ENCODE results near the gene HOXC4. TPM values are rescaled to one million over a fixed set of nuclear protein-coding genes. Genes with fewer than 3 reads are reported as not detected.
"Not testable (repeated sequence)": the region's sequence is repeated elsewhere in the genome, so short reads cannot be mapped to it uniquely, and the experiment has no call there.

Gene HOXC4
- polyA plus RNA-seq, 1 experiment = 0.93 TPM

GRCh38 chr12:54081053-54081514, 27.4 kb downstream of the HOXC4 start:
- DNase-seq (ENCODE audit: low read depth); POLR2A ChIA-PET; CTCF ChIA-PET; H3K27me3 ChIP-seq (ENCODE audit: control insufficient read depth, insufficient read depth, low read length); H3K36me3 ChIP-seq (ENCODE audit: control insufficient read depth, insufficient read depth, low read length); H3K4me3 ChIP-seq (ENCODE audit: low read depth, low read length): not testable (repeated sequence)

- DNase-seq (ENCODE audit: low read depth); CTCF ChIA-PET; H3K4me3 ChIP-seq (ENCODE audit: low read depth, low read length); POLR2A ChIA-PET; H3K36me3 ChIP-seq (ENCODE audit: control insufficient read depth, insufficient read depth, low read length): not testable (repeated sequence)
- peaks cover 11% of the 10 kb centered on the region for H3K27me3 ChIP-seq (ENCODE audit: control insufficient read depth, insufficient read depth, low read length)
These were observed 28.2 kb downstream of the HOXC4 start for GRCh38 chr12:54081581-54082396.

GRCh38 chr12:54082397-54082892, 28.8 kb downstream of the HOXC4 start:
- Histone ChIP-seq H3K27me3 (ENCODE audit: control insufficient read depth, insufficient read depth, low read length) (peaks cover 11% of the 10 kb centered on the region), H3K4me3 (ENCODE audit: low read depth, low read length) (no peak overlapping the region), H3K36me3 (ENCODE audit: control insufficient read depth, insufficient read depth, low read length) (no peaks in the 10 kb centered on the region)
- ChIA-PET POLR2A (no interaction called here), CTCF (no interaction called here)
- TF ChIP-seq CTCF (IDR thresholded peaks at IDR 0.05; ENCODE audit: insufficient read depth, low read depth, low read length) = no peak
- no peak for DNase-seq (ENCODE audit: low read depth)

GRCh38 chr12:54088011-54088410, 34.4 kb downstream of the HOXC4 start:
- POLR2A ChIA-PET; H3K4me3 ChIP-seq (ENCODE audit: low read depth, low read length); CTCF ChIA-PET; DNase-seq (ENCODE audit: low read depth); H3K36me3 ChIP-seq (ENCODE audit: control insufficient read depth, insufficient read depth, low read length): not testable (repeated sequence)
- peaks cover 12% of the 10 kb centered on the region for H3K27me3 ChIP-seq (ENCODE audit: control insufficient read depth, insufficient read depth, low read length)

GRCh38 chr12:54089465-54089864, 35.8 kb downstream of the HOXC4 start:
- H3K4me3 ChIP-seq (ENCODE audit: low read depth, low read length); H3K36me3 ChIP-seq (ENCODE audit: control insufficient read depth, insufficient read depth, low read length); POLR2A ChIA-PET; CTCF ChIA-PET; DNase-seq (ENCODE audit: low read depth); H3K27me3 ChIP-seq (ENCODE audit: control insufficient read depth, insufficient read depth, low read length): not testable (repeated sequence)

- H3K4me3 ChIP-seq (ENCODE audit: low read depth, low read length); POLR2A ChIA-PET; CTCF ChIA-PET; H3K27me3 ChIP-seq (ENCODE audit: control insufficient read depth, insufficient read depth, low read length); H3K36me3 ChIP-seq (ENCODE audit: control insufficient read depth, insufficient read depth, low read length); DNase-seq (ENCODE audit: low read depth): not testable (repeated sequence)
These were observed 36.7 kb downstream of the HOXC4 start for GRCh38 chr12:54090312-54090711.

- H3K36me3 ChIP-seq (ENCODE audit: control insufficient read depth, insufficient read depth, low read length); POLR2A ChIA-PET; DNase-seq (ENCODE audit: low read depth); CTCF ChIA-PET; H3K27me3 ChIP-seq (ENCODE audit: control insufficient read depth, insufficient read depth, low read length); H3K4me3 ChIP-seq (ENCODE audit: low read depth, low read length): not testable (repeated sequence)
These were observed 39.3 kb downstream of the HOXC4 start for GRCh38 chr12:54092943-54093342.

- H3K36me3 ChIP-seq (ENCODE audit: control insufficient read depth, insufficient read depth, low read length); H3K27me3 ChIP-seq (ENCODE audit: control insufficient read depth, insufficient read depth, low read length); H3K4me3 ChIP-seq (ENCODE audit: low read depth, low read length); DNase-seq (ENCODE audit: low read depth); POLR2A ChIA-PET: not testable (repeated sequence)
- CTCF ChIA-PET = interaction anchor here (0.8 kb wide), 1 partner anchor 89 kb away, joined by 3 read pairs; no protein-coding TSS in a partner anchor
These were observed 42.3 kb downstream of the HOXC4 start for GRCh38 chr12:54095928-54096327.

GRCh38 chr12:54098644-54099043, 45.0 kb downstream of the HOXC4 start:
- DNase-seq (ENCODE audit: low read depth); POLR2A ChIA-PET; H3K36me3 ChIP-seq (ENCODE audit: control insufficient read depth, insufficient read depth, low read length); H3K27me3 ChIP-seq (ENCODE audit: control insufficient read depth, insufficient read depth, low read length); H3K4me3 ChIP-seq (ENCODE audit: low read depth, low read length): not testable (repeated sequence)
- CTCF ChIA-PET = interaction anchor here (1.1 kb wide), 1 partner anchor 89 kb away, joined by 4 read pairs; no protein-coding TSS in a partner anchor

GRCh38 chr12:54100588-54100987, 47.0 kb downstream of the HOXC4 start:
- H3K27me3 ChIP-seq (ENCODE audit: control insufficient read depth, insufficient read depth, low read length); POLR2A ChIA-PET; DNase-seq (ENCODE audit: low read depth); CTCF ChIA-PET; H3K36me3 ChIP-seq (ENCODE audit: control insufficient read depth, insufficient read depth, low read length); H3K4me3 ChIP-seq (ENCODE audit: low read depth, low read length): not testable (repeated sequence)

GRCh38 chr12:54102223-54102622, 48.6 kb downstream of the HOXC4 start:
- H3K4me3 ChIP-seq (ENCODE audit: low read depth, low read length); POLR2A ChIA-PET; H3K27me3 ChIP-seq (ENCODE audit: control insufficient read depth, insufficient read depth, low read length); DNase-seq (ENCODE audit: low read depth); CTCF ChIA-PET; H3K36me3 ChIP-seq (ENCODE audit: control insufficient read depth, insufficient read depth, low read length): not testable (repeated sequence)

GRCh38 chr12:54103827-54104226, 50.2 kb downstream of the HOXC4 start:
- POLR2A ChIA-PET; H3K27me3 ChIP-seq (ENCODE audit: control insufficient read depth, insufficient read depth, low read length); H3K36me3 ChIP-seq (ENCODE audit: control insufficient read depth, insufficient read depth, low read length); H3K4me3 ChIP-seq (ENCODE audit: low read depth, low read length); CTCF ChIA-PET; DNase-seq (ENCODE audit: low read depth): not testable (repeated sequence)
